ENCODE measurements around the gene PDZRN4.

Gene PDZRN4

GRCh38 chr12:41504976-41505375 lies 316.9 kb downstream of the PDZRN4 start:
- no peak overlapping the region for H3K27ac Mint-ChIP-seq
- H3K4me1 Mint-ChIP-seq (ENCODE audit: low read depth) = no peaks in the 10 kb centered on the region
- no peak overlapping the region for H3K4me3 Mint-ChIP-seq
- no peaks in the 10 kb centered on the region for H3K9me3 Mint-ChIP-seq (ENCODE audit: low read depth)
- no peaks in the 10 kb centered on the region for H3K36me3 Mint-ChIP-seq
- no peaks in the 10 kb centered on the region for H3K27me3 Mint-ChIP-seq

- peaks cover 2% of the 10 kb centered on the region for H3K27me3 Mint-ChIP-seq
- H3K36me3 Mint-ChIP-seq = no peaks in the 10 kb centered on the region
- no peak overlapping the region for H3K27ac Mint-ChIP-seq
- no peaks in the 10 kb centered on the region for H3K4me1 Mint-ChIP-seq (ENCODE audit: low read depth)
- H3K4me3 Mint-ChIP-seq = no peak overlapping the region
- H3K9me3 Mint-ChIP-seq (ENCODE audit: low read depth) = no peaks in the 10 kb centered on the region
Measured at GRCh38 chr12:41507286-41507685, 319.2 kb downstream of the PDZRN4 start.

DNA sequence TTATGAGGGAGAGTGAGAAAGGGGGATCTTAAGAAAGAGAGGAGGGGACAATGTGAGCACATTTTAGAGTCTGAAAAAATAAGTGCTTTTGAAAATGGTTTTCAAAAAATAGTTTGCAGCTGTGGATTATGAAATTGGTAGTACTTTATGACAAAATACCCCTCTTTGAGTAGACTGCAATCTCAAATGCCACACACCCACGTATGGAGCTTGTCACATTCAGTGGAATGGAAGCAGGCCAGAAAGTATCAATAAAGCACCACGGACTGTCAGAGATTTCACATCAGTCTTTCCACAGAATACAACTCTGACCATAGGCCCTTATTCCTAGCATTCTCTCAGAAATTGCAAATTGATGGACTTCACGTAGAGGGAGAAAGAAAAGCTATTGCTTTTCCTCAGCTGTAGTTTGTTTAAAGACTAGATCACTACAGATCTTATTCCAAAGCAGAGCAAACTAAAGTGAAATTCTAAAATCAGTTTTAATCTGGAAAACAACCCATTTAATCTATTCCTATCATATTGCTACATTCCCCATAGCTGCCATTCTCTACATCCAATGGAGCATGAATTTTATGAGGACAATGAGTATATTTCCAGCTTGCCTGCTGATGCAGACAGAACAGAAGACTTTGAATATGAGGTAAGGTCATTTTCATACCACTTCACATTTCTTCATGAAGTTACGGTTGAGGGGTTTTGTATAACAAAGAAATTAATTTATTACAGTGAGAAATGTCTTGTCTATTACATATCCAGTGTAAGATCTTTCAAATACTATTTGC lies 321.3 kb downstream of the PDZRN4 start:
- Mint-ChIP-seq H3K9me3 (ENCODE audit: low read depth) (no peaks in the 10 kb centered on the region), H3K4me1 (ENCODE audit: low read depth) (no peaks in the 10 kb centered on the region), H3K36me3 (no peaks in the 10 kb centered on the region), H3K4me3 (no peak overlapping the region), H3K27ac (no peak overlapping the region), H3K27me3 (peaks cover 3% of the 10 kb centered on the region)

DNA sequence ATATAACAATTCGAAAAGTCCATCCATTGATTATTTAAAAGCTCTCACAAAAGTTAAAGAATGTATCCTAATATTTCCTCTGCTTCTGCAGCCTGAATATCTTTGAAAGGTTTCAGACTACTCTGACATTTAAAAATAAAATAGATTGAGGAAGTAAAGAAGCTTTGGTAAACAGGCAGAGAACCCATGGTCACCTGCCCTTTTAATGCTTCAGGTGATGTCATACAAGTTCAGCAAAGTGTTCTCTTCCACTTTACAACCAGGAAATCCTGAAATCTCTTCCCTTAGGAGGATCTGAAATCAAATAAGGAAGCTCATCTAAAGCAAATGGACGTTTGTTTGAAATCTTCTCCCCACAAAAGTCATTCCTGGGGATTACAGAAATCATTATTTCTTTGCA lies 322.4 kb downstream of the PDZRN4 start:
- Mint-ChIP-seq H3K4me1 (ENCODE audit: low read depth) (no peaks in the 10 kb centered on the region), H3K27ac (no peak overlapping the region), H3K4me3 (no peak overlapping the region)

GRCh38 chr12:41511247-41511646 lies 323.1 kb downstream of the PDZRN4 start:
- no peaks in the 10 kb centered on the region for H3K4me1 Mint-ChIP-seq (ENCODE audit: low read depth)
- no peak overlapping the region for H3K4me3 Mint-ChIP-seq
- peaks cover 3% of the 10 kb centered on the region for H3K27me3 Mint-ChIP-seq
- no peaks in the 10 kb centered on the region for H3K36me3 Mint-ChIP-seq
- no peak overlapping the region for H3K27ac Mint-ChIP-seq
- H3K9me3 Mint-ChIP-seq (ENCODE audit: low read depth) = no peaks in the 10 kb centered on the region

More for the DNA sequence above, 322.4 kb downstream of the PDZRN4 start:
- H3K36me3 Mint-ChIP-seq = no peaks in the 10 kb centered on the region
- H3K9me3 Mint-ChIP-seq (ENCODE audit: low read depth) = no peaks in the 10 kb centered on the region
- H3K27me3 Mint-ChIP-seq = peaks cover 3% of the 10 kb centered on the region

- peaks cover 3% of the 10 kb centered on the region for H3K27me3 Mint-ChIP-seq
- H3K9me3 Mint-ChIP-seq (ENCODE audit: low read depth) = no peaks in the 10 kb centered on the region
- H3K4me1 Mint-ChIP-seq (ENCODE audit: low read depth) = no peaks in the 10 kb centered on the region
- no peak overlapping the region for H3K27ac Mint-ChIP-seq
- no peak overlapping the region for H3K4me3 Mint-ChIP-seq
- no peaks in the 10 kb centered on the region for H3K36me3 Mint-ChIP-seq
Measured at GRCh38 chr12:41512497-41512896, 324.4 kb downstream of the PDZRN4 start.

DNA sequence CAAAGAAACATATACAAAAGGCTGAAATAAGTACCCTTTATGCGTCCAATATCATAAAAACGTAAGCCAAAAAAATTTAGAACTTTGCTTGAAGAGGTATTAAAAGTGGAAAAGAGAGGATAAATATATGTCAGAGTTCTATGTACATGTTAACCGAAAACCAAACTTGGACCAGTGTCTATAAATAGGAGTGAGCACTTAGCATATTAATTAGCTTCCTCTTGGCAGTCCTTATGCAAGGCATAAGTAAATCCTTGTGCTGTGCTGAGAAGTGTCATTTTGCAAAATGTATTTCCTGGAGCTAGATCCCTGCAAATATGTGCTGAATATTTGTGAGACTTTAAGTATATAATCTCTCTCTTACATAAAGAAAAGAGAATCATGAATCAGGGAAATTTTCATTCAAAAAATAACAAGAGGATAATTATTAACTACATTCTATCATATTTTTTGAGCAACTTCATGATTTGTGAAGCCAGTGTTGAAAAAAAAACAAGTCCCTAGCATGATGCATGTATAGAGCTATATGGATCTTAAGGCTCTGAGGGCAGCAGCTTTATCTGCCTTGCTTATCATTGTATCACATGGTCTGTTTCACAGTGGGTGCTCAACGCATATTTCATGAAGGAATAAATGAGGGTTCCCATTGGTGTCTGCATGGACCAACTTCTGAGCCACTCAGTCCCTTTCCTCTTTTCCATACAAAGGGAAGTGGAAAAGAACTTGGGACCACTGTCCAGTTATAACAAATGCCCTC lies 326.1 kb downstream of the PDZRN4 start:
- peaks cover 3% of the 10 kb centered on the region for H3K27me3 Mint-ChIP-seq
- H3K4me1 Mint-ChIP-seq (ENCODE audit: low read depth) = no peaks in the 10 kb centered on the region
- no peak overlapping the region for H3K4me3 Mint-ChIP-seq
- no peaks in the 10 kb centered on the region for H3K36me3 Mint-ChIP-seq
- no peaks in the 10 kb centered on the region for H3K9me3 Mint-ChIP-seq (ENCODE audit: low read depth)
- H3K27ac Mint-ChIP-seq = no peak overlapping the region

GRCh38 chr12:41514907-41515306 lies 326.8 kb downstream of the PDZRN4 start:
- Mint-ChIP-seq H3K27ac (no peak overlapping the region), H3K27me3 (peaks cover 3% of the 10 kb centered on the region), H3K4me1 (ENCODE audit: low read depth) (no peaks in the 10 kb centered on the region), H3K4me3 (no peak overlapping the region), H3K9me3 (ENCODE audit: low read depth) (no peaks in the 10 kb centered on the region), H3K36me3 (no peaks in the 10 kb centered on the region)

GRCh38 chr12:41515953-41516352 lies 327.8 kb downstream of the PDZRN4 start:
- Mint-ChIP-seq H3K27ac (no peak overlapping the region), H3K9me3 (ENCODE audit: low read depth) (no peaks in the 10 kb centered on the region)

DNA sequence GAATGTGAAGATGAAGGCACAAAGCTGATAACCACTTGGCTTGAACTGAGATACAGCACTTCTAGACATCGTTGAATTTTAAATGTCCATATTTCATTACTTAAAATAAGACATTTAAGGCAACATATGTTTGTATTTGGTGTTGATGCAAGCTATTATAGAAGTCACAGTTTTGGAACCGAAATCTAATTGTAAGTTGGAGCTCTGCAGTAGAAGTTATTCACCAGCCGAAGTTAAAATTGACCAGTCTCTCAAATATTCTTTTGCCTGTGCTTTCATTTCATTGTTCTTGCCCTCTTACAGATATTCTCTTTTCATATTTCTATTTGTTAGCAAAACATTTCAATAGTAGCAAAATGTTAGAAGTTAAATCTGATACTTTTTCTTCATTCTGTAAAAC lies 332.7 kb downstream of the PDZRN4 start:
- no peaks in the 10 kb centered on the region for H3K36me3 Mint-ChIP-seq
- no peak overlapping the region for H3K27ac Mint-ChIP-seq
- no peak overlapping the region for H3K4me3 Mint-ChIP-seq
- H3K4me1 Mint-ChIP-seq (ENCODE audit: low read depth) = peaks cover 11% of the 10 kb centered on the region
- no peaks in the 10 kb centered on the region for H3K27me3 Mint-ChIP-seq
- no peaks in the 10 kb centered on the region for H3K9me3 Mint-ChIP-seq (ENCODE audit: low read depth)

More at GRCh38 chr12:41515953-41516352, 327.8 kb downstream of the PDZRN4 start:
- H3K36me3 Mint-ChIP-seq = no peaks in the 10 kb centered on the region
- H3K4me1 Mint-ChIP-seq (ENCODE audit: low read depth) = no peaks in the 10 kb centered on the region
- H3K4me3 Mint-ChIP-seq = no peak overlapping the region
- H3K27me3 Mint-ChIP-seq = peaks cover 3% of the 10 kb centered on the region

DNA sequence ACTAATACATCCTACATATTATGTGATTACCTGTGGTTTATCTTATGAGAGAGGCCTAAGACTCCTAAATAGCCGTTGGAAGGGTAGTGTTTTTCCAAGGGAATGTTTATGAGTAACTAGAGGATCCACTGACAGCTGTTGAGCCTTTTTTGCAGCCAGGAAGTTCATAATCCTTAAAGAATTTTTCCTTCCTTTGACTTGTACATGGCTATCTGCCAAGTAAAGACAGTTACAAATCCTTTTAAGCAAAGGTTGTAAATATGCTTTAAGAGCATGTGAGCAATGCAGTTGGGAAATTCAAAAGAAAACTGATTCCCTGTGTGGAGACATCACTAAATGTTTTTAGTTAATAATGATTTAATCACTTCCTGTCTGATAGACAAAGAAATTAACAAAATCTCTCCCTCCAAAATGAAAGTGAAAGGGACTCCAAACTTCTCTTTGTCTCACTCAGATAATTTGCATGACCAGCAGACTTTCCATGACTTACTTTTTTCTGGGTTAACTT lies 333.8 kb downstream of the PDZRN4 start:
- H3K4me3 Mint-ChIP-seq = no peak overlapping the region
- no peaks in the 10 kb centered on the region for H3K36me3 Mint-ChIP-seq
- H3K9me3 Mint-ChIP-seq (ENCODE audit: low read depth) = no peaks in the 10 kb centered on the region
- no peak overlapping the region for H3K27ac Mint-ChIP-seq
- peaks cover 11% of the 10 kb centered on the region for H3K4me1 Mint-ChIP-seq (ENCODE audit: low read depth)
- H3K27me3 Mint-ChIP-seq = no peaks in the 10 kb centered on the region

GRCh38 chr12:41527062-41527461 lies 338.9 kb downstream of the PDZRN4 start:
- peaks cover 6% of the 10 kb centered on the region for H3K4me1 Mint-ChIP-seq (ENCODE audit: low read depth)
- no peaks in the 10 kb centered on the region for H3K36me3 Mint-ChIP-seq
- H3K27me3 Mint-ChIP-seq = no peaks in the 10 kb centered on the region
- no peak overlapping the region for H3K4me3 Mint-ChIP-seq
- H3K27ac Mint-ChIP-seq = no peak overlapping the region
- no peaks in the 10 kb centered on the region for H3K9me3 Mint-ChIP-seq (ENCODE audit: low read depth)

DNA sequence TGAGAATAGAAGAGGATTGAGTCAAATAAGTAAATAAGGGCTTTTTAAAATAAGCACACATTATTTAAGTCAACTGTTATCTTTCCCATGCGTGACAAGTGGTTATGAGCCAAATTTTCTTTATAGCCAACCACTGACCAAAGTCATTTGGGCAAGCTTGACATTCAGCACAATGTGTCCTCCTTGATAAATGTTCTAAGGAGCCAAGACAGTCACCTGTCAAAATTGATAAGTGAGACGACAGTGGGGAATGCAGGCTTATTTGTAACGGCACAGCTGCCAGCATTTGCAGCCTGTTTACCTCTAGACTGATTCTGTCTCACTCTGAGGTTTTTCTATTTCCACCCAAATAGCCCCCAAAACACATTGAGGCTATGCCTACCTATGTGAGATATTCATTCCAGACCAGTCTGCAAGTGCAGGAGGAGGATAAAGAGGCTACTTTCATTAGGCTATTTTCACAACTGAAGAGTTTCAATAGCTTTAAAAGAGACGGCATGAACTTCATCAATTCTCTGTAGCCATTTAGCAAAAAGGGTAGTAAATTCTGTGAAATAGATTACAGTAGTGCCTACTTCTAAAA lies 339.5 kb downstream of the PDZRN4 start:
- no peaks in the 10 kb centered on the region for H3K36me3 Mint-ChIP-seq
- no peaks in the 10 kb centered on the region for H3K27me3 Mint-ChIP-seq
- H3K9me3 Mint-ChIP-seq (ENCODE audit: low read depth) = no peaks in the 10 kb centered on the region

DNA sequence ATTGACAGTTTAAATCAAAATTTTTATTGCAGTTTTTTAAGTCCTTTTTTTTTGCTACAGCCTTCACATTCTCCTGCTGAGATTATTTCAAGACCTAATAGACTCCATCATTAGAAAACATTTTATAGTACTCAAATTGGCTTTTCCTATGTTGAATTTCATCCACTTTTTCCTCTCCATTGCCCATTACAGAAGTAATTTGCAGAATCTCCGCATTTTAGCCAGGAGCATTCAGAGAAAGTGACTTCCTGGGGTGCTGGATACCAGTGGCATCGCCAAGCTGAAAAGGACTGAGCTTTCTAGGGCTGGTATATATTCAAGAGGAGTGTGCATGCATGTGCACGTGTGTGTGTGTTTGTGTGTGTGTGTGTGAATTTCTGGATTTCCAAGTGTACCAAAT lies 340.8 kb downstream of the PDZRN4 start:
- Mint-ChIP-seq H3K27me3 (no peaks in the 10 kb centered on the region), H3K27ac (no peak overlapping the region), H3K4me1 (ENCODE audit: low read depth) (no peaks in the 10 kb centered on the region), H3K36me3 (no peaks in the 10 kb centered on the region), H3K9me3 (ENCODE audit: low read depth) (no peaks in the 10 kb centered on the region), H3K4me3 (no peak overlapping the region)

More for the DNA sequence above, 339.5 kb downstream of the PDZRN4 start:
- peaks cover 3% of the 10 kb centered on the region for H3K4me1 Mint-ChIP-seq (ENCODE audit: low read depth)
- no peak overlapping the region for H3K27ac Mint-ChIP-seq
- H3K4me3 Mint-ChIP-seq = no peak overlapping the region

DNA sequence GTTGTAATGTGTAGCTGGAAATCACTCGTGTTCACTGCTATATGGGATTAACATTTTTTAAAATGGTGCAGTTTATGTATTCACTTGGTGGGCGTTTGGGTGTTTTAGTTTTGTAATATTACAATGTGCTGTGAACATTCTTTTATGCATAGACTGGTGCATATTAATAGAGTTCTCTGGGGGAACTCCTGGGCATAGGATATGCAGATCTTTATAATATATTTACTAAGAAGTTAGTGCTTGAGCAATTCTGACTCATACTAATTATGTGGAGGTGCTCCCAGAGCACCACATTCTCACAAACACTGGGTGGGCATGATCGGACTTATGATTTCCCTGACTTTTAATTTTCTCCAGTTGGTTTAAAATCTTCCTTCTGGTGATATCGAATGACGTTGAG lies 342.3 kb downstream of the PDZRN4 start:
- no peak overlapping the region for H3K27ac Mint-ChIP-seq
- no peaks in the 10 kb centered on the region for H3K27me3 Mint-ChIP-seq
- no peaks in the 10 kb centered on the region for H3K36me3 Mint-ChIP-seq
- no peaks in the 10 kb centered on the region for H3K4me1 Mint-ChIP-seq (ENCODE audit: low read depth)
- H3K4me3 Mint-ChIP-seq = no peak overlapping the region
- no peaks in the 10 kb centered on the region for H3K9me3 Mint-ChIP-seq (ENCODE audit: low read depth)
